Stimulated activated CD4-positive, alpha-beta T cell treated with anti-CD3 and anti-CD28 coated beads, Interleukin-1b, Interleukin-23, amount 100 ng/mL, for 48 hours (primary cell): ENCODE data around the gene ST3GAL6.
"Not testable (repeated sequence)": the region's sequence is repeated elsewhere in the genome, so short reads cannot be mapped to it uniquely, and the experiment has no call there.

Source experiments
- DNase-seq: peaks from one replicate; pipeline ENCODE4 v3.0.0-alpha.2; 2020

ST3GAL6 gene

GRCh38 chr3:98807561-98807960 lies 44.4 kb downstream of the ST3GAL6 start:
- no peak for DNase-seq

GRCh38 chr3:98808071-98808470 lies 44.9 kb downstream of the ST3GAL6 start:
- DNase-seq: no peak

GRCh38 chr3:98809557-98809956 lies 46.4 kb downstream of the ST3GAL6 start:
- no peak for DNase-seq

DNA sequence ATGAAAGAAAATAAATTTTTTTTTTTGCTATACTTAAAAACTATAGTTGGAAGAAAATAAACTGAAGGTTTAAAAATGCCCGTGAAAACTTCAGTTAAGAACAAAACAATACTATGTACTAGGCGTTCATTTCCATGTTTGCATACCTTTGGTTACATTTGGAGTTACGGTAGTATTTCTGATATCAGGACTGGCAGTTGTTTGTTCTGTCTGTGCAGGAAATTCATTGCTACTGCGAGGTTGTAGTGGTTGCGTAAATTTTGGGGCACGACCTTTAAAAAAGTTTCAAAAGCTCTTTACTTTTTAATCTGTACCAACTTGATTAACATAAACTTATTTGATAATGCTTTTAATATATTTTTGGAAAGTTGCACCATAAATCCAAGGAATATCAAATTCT lies 47.9 kb downstream of the ST3GAL6 start:
- DNase-seq: no peak

DNA sequence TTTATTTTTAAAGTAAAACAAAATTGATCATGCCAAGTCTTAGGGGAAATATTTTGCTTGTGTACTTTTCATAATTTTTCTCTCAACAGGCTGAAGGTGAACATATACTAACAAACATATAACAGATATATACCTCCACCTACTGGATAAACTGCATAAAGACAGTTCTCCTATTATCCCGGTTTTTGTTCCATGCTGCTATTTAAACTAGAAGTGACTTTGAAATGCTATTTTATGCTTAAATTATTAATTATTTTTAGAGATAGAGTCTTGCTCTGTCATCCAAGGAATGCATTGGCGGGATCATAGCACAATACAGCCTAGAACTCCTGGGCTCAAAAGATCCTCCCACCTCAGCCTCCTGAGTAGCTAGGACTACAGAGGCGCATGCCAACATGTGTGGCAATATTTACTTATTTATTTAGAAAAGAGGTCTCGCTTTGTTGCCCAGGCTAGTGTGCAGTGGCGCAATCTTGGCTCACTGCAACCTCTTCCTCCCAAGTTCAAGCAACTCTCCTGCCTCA lies 49.8 kb downstream of the ST3GAL6 start:
- no peak for DNase-seq

DNA sequence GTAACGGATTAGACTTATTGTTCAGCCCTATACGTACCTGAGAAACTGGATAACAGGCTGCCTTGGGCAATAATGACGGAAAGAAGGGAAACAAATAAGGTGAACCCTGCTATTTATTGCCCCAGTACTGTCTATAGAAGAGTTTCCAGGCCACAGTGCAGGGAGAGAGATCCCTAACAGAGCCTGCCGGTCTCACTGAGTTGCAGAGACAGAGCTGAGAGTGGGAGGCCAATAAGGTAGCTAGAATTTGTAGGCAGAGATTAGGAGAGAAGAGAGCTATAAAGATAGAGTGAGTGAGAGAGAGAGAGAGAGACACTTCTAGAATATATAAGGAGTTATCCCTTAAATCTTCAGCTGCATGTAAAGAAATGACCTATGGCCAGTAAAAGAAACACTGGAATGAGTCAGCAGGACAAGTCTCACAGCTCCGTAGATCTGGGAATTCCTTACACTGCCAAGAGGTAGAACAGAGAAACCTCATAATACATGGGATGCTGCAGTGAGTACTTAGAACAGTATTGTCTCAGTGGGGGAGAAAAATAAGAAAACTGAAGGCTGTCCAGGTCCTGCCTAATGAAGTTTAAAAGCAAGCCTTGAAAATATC lies 51.8 kb downstream of the ST3GAL6 start:
- no peak for DNase-seq

- no peak for DNase-seq
These were observed 54.5 kb downstream of the ST3GAL6 start for GRCh38 chr3:98817547-98818041.

DNA sequence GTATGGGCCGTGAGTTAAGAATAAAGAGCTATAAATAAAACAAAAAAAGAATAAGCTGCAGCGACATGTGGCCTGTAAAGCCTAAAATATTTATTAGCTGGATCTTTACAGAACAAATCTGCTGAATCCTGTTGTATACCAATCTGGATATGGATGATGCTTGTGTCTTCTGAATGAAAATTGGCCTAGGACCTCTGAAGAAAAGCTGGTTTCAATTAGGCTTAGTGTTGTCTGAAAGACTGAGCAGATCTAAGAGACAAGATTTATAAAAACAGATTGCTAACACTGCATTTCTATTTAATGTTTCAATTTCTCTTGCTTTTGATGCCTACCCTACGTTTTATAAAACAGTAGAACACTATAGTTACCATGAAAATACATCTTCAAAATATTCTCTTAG lies 57.9 kb downstream of the ST3GAL6 start:
- DNase-seq: no peak

- no peak for DNase-seq
These were observed 60.7 kb downstream of the ST3GAL6 start for GRCh38 chr3:98823791-98824190.

GRCh38 chr3:98824256-98824655 lies 61.1 kb downstream of the ST3GAL6 start:
- no peak for DNase-seq

GRCh38 chr3:98826126-98826525 lies 63.0 kb downstream of the ST3GAL6 start:
- DNase-seq: no peak

DNA sequence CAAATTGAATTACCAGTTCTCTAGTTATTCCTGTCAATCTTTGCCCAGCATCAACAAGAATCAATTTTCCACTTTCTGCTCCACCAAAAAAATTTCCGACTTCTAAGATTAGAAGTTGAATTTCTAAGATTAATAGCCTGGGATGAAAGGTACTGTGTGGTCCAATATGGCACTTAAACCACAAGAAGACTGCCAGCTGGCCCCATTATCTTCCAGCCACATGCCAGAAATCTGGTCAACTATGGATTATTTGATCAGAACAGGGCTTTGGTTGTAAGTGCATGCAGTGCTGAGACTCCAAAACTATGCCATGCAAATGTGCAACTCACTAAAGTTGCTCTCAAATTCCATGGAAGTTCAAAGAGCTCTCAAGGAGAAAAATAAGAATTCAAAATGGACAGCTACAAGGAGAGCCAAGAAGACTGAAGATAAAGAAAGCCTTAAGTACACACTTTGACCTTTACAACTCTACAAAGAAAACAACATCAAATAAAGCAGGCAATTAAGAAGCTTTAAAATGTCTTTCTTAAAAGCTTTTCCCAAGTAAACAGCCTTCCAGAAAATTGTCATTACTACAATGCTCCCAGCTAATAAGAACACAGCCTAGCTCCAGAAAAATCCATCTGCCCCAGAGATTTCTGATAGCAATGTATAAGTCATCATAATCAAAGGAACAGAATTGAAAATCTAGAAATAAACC lies 64.2 kb downstream of the ST3GAL6 start:
- no peak for DNase-seq

DNA sequence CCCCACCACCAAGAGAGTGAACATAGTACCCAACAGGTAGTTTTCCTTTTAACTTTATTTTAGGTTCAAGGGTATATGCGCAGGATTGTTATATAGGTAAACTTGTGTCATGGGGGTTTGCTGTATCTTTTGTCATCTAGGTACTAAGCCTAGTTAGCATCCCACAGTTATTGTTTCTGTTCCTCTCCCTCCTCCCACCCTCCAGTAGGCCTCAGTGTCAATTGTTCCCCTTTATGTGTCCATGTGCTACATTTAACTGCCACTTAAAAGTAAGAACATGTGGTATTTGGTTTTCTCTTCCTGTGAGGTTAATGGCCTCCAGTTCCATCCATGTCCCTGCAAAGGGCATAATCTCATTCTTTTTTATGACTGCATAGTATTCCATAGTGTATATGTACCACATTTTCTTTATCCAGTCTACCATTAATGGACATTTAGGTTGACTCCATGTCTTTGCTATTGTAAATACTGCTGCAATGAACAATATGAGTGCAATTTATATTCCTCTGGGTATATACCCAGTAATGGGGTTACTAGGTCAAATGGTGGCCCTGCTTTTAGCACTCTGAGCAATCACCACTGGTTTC lies 66.2 kb downstream of the ST3GAL6 start:
- no peak for DNase-seq

- DNase-seq: not testable (repeated sequence)
These were observed 67.9 kb downstream of the ST3GAL6 start for GRCh38 chr3:98831060-98831459.

- DNase-seq: no peak
These were observed 76.7 kb downstream of the ST3GAL6 start for GRCh38 chr3:98839846-98840245.

GRCh38 chr3:98843266-98843959 lies 80.3 kb downstream of the ST3GAL6 start:
- no peak for DNase-seq
